Globus pallidus (tissue), 1 donor: Measurements from ENCODE around the gene MDGA2.
"Not testable (repeated sequence)": the region's sequence is repeated elsewhere in the genome, so short reads cannot be mapped to it uniquely, and the experiment has no call there.

Experiments
- DNase-seq: peaks from one replicate; pipeline ENCODE4 v3.0.0-alpha.2; 2015; ENCODE audit warnings: low spot score

The MDGA2 gene

DNA sequence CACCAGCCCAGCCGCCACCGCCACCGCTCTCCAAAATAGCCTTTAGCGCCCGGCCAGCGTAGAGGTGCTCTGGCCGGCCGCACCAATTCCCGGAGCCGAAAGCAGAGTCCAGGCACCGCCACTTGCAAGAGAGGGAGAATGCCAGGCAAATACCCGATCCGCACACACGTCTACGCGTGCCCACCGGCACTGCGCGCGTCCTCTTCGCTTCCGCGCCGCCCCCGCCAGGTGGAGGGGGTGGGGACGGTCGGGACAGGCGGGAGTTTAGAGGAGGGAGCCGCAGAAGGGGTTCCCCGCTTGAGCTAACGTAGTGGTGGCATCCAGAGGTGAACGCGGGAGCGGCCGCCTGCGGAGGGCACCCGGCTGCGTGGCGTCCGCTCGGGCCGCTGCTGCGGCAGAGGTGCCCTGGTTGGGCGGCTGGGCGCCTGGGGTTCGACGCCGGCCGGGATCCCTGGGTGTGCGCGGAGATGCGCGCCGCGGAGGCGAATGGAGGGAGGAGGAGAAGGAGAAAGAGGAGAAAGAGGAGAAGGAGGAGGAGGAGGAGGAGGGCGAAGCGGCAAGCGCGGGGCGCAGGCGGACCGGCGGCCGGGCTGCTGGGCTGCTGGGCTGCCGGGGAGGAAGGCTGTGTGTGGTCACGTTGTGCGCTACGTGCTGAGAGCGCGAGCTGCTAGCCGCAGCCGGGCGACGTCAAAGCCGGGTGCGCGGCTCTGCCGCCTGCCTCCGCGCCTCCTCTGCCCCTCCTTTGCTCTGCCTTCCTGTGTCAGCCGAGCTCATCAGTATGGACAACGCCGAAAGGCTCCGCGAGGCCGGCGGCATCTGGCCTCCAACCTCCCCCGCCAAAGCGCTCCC, at the start of gene MDGA2:
Gene MDGA2, minus strand, starts transcription at position 140 of the 849 bp plus-strand sequence.
- no peak for DNase-seq

DNA sequence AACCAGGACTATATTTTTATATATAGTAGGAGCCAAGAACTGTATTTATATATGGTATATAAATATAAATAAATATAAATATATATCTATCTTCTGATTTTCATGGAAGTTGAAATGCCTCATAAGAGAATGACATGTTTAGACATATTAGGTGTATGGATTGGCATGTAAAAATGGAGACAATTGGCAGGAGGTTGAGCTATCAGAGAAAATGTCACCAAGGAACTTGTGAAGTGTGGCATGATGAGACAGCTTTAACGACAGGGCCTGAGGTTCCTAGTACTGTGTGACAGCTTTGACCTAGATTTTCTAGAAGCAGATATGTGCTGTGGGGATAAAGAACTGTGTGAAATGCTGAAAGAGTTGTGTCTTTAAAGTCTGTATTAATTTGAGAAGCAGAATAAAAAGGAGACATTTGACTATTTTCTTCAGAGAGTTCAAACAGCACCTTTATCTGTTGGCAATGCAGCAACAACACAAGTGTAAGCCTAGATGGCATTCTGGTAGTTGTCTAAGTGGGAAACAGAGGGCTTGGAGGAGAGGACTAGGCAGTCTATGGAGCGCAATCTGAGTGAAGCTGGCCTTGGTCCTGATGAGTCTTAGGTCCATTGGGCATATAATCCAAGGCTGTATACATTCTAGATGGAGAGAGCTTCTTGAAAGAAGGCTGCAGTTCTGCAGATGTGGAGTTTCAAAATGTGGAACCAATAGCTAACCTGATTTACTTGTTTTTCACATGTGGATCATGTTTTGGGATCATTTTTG, 47.7 kb upstream of the MDGA2 start:
- no peak for DNase-seq

DNA sequence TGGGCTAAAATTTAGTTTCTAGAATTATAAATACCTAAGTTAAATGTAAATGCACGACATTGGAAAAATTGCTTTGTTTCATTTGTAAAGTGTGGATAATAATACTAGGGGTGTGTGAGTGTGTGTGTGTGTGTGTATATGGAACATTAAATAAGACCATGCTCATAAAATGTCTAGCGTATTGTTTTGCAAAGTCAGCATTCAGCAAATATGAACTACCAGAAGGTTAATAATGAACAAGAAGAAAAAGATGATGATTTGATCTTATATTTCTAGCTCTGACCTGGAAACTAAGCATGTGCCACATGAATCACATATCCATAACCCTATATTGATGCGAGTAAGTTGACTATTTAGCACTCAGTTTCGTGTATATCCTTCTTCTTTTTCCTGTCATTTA, 44.9 kb upstream of the MDGA2 start:
- DNase-seq: no peak

DNA sequence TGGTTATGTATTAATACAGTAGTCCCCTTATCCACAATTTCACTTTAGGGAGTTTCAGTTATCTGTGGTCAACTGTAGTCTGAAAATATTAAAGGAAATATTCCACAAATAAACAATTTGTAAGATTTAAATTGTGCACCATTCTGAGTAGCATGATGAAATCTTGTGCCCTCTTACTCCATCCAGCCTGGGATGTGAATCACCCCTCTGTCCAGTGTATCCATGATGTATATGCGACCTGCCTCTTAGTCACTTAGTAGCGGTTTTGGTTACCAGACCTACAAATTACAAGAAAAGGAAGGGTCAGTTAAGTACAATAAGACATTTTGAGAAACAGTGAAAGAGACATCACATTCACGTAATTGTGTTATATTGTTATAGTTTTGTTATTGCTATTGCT, 39.9 kb upstream of the MDGA2 start:
- DNase-seq: no peak

DNA sequence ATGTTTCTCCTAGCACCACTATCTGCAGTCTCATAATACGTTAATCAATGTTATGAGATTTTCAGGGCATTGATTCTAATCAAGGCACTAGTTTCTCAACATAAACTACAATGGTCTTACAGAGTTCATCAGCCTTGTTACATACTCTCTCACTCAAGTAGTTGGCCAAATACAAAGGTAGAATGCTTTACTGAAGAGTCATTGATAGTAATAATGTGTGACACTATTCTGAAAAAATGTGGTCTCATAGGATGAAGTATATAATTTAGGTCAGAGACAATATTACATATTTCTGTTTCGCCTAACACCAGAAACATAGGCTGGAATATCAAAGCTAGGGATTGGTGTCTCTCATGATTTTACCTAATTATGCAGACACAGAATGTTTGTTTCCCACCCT, 35.2 kb upstream of the MDGA2 start:
- DNase-seq: no peak

DNA sequence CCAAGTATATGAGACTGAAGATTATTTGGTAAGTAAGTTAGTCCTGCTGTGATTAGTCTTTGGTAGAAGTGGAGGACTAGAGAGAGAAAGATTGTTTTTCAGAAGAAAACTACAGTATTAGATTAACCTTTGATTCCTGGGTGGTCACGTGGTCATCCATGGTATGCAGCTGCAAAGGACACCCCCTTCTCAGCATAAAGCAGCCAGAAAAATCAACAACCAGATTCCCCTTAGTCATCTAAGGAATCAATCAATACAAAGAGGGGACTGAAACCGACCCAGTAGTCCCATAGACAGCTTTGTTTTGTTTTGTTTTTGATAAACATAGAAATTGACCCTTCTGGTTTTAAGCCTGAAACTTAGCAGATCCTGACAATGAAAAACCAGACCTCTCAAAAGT, 30.3 kb upstream of the MDGA2 start:
- no peak for DNase-seq

DNA sequence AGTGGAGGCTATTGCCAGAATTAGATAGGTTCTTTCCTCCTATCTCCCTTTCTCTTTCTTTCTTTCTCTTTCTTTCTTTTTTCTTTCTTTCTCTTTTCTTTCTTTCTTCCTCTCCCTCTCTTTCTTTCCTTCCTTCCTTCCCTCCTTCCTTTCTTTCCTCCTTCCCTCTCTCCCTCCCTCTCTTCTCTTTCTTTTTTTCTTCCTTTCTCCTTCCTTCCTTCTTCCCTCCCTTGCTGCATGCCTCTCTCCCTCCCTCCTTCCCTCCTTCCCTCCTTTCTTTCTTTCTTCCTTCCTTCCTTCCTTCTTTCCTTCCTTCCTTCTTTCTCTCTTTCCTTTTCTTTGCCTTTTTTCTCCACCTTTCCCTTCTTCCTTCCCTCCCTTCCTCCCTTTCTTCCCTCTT, 16.4 kb upstream of the MDGA2 start:
- no peak for DNase-seq

DNA sequence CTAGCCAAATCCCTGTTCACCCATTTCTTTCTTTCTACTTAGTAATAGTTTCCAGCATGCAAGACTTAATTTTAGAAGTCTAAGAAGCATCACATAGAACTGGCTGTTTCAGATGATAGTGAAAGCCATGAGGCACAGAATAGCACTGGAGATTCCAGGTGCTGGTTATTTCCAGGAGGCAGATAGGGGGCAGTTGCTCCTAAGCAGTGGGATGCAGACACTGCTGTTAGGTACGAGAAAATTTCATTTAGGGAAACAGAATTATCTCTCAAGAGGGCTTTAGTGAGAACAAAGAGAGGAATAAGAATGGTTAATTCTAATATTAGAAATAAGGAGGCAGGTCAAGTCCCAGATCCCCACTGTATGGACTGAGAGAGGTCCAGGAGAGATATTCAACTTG, 3.6 kb upstream of the MDGA2 start:
- no peak for DNase-seq

DNA sequence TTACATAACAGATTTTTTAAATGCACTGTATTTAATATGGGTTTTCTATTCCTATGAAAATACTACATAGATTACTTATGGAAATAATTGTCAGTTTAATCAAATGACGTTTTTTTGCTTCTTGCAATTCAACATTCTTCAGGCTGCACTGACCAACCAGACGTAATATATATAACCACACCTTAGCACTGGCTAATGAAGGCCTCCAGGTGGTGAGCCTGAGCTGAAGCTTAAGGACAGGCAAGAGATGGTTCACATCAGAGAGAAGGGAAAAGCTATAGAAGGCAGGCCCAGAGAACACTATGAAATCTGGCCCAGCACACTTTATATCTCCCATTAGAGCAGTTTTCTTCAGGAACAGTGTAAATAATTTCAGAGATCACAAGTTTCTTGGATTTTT, 2.8 kb upstream of the MDGA2 start:
- no peak for DNase-seq

DNA sequence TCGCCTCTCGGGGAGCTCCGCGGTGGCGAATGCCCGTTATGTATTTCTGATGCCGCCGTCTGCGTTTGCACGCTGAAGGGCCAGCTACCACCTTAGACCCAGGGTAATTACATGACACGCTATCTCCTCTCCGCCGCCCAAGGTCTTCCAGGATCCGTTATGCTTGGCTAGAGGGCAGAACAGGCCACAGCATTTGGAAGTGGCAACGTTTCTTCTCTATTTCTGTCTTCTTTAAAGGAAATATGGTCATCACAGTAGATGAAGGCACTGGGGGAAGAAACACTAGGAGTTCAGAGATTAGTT, 861 bp upstream of the MDGA2 start:
- no peak for DNase-seq

DNA sequence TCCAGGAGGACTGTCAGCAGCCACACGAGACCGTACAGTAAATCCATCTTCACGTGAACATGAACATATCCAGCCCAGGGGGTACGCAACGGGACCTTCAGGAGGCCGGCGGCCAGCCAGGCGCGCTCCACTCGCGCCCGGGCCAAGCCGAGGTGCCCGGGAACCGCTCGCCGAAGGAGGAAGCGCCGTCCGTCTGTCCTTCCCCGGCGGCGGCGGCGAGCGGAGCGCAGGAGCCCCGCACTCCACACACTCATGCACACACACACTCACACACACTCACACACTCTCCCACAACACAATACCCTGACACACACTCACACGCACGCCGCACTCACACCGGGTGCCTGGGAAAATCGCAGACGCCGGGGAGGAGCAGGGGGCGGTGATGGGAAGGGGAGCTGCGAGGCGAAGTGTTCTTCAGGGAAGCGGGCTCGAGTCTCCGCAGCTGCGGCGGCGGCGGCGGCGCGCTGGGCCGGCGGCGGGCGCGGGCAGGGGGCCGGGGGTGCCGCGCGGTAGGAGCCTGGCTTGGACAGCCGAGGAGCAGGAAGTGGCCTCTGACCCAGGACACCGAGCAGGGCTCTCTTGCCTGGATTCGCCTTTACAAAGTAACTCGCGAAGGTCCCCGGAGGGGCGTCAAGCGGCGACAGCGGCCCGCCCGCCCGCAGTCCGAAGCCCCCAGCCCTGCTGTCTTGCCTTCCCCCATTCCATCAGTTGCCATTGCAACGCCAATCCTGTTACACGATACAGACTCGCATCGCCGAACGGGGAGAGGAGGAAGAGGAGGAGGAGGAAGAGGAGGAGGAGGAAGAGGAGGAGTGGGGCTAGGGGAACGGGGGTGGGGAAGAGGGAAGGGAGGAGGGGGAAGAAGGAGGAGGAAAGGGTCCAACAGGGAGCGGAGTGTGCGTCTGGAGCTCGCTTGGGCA, 601 bp downstream of the MDGA2 start:
- DNase-seq: no peak

DNA sequence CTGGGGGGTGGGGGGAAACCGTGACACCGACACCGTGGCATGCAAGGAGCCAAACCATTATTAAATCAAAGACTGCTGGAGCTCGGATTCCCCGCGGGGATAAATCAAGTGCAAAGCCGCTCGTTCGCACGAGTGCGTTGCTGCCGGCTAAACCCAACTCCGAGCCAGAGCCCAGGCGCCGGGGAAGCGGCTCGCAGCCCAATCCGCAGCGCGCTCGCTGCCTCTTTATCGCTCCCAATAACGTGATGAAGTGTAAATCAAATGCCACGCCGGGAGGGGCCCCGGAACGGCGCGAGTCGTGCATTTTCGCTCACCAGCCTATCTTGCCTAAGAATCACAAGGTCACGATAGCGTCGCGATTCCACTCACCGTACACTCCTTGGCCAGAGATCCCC, 1.3 kb downstream of the MDGA2 start:
- no peak for DNase-seq

DNA sequence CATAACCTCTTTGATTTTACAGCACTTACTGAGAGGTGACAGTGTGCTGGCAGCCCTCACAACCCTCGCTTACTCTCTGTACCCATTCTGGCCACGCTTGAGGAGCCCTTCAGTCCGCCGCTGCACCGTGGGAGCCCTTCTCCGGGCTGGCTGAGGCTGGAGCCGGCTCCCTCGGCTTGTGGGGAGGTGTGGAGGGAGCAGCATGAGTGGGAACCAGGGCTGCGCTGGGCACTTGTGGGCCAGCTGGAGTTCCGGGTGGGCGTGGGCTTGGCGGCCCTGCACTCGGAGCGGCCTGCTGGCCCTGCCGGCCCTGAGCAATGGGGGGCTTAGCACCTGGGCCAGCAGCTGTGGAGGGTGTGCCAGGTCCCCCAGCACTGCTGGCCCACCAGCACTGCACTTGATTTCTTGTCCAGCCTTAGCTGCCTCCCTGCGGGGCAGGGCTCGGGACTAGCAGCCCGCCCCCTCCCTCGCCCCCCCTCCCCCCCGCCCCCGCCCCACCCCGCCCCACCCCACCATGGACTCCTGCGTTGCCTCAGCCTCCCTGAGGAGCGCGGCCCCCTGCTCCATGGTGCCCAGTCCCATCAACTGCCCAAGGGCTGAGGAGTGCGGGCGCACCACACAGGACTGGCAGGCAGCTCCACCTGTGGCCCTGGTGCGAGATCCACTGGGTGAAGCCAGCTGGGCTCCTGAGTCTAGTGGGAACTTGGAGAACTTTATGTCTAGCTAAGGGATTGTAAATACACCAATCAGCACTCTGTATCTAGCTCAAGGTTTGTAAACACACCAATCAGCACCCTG, 9.9 kb downstream of the MDGA2 start:
- no peak for DNase-seq

DNA sequence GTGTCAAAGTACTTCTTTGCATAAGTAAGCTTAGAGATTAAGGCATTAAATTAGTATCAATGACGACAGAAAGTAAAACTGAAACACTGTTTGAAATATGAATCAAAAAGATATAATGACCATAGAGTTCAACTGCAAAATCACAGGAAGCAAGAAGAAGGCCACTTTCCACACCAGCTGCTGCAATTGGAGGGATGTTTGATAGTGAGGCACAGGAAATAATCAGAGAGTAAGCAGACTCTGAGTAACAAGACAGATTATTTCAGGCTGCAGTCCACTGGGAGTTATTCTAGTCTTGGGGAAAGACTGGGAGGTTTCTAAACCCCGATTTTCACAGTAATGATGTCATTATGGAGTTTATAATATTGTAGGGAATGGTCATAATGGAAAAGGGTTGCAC, 12.9 kb downstream of the MDGA2 start:
- no peak for DNase-seq

DNA sequence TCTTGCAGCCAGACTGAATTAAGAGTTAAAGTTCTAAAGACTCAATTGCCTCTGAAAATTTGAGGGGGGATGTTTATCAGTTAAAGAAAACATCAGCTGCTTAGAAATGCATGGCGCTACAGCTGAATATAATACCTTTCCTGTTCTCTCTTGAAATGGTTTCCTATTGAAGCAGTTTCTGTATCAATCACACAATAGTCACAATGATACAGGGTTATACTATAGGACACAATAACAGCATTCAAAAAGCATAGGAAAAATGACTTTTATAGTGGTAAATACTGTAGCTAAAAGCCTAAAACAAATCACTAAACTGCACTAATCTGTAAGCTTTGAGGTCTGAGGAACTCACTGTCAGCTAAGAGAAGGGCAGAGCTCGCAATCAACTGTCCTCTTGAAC, 15.2 kb downstream of the MDGA2 start:
- DNase-seq: no peak

DNA sequence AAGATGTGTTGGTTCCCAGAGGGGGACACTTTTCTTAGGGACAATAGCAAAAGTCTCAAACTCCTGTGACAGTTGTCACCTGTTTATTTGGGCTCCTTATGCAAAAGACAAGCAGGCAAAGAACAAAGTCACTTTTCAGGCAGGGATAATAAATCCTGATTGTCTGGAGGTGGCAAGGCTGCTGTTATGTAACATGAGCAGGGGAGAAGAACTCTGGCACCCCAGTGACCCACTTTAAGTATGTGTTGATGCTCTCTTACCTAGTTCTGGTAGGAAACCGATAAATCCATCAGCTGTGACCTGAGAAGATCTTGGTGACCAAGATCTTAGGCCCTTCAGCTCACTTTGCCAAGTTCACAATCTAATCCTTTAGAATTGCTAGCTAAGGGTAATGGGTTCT, 17.4 kb downstream of the MDGA2 start:
- no peak for DNase-seq

DNA sequence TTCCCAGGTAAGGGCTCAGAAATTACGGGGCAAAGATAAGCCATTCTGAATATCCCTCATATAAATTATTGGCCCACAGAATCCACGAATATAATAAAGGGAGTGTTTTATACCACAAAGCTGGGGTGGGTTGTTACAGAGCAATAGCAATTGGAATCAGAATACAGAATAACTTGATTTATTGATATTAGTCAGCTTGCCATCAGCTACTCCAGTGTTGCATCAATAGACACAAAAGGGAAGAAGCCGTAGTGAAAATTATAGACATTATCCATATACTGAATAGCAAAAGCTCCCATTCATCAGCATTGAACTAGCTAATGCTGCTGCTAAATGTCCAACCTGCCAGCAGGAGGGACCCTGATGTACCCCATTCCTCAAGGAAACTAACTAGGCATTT, 18.3 kb downstream of the MDGA2 start:
- no peak for DNase-seq

DNA sequence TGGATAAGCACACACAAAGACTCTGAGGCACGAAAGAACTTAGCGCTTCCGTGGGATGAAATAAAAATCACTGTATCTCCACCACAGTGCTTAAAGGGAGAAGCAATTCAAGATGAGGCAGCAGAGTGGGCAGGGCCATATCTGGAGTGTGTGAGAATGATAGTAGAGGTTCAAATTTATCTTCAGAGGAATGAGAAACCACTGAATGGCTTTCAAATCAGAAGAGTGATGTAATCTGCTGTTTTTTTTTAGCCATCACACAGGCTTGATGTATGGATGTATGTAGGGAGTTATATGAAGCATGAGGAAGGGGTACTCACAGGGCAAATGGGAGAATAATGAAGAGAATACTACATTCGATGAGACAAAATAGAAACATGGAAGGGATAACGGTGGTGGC, 24.1 kb downstream of the MDGA2 start:
- DNase-seq: no peak

DNA sequence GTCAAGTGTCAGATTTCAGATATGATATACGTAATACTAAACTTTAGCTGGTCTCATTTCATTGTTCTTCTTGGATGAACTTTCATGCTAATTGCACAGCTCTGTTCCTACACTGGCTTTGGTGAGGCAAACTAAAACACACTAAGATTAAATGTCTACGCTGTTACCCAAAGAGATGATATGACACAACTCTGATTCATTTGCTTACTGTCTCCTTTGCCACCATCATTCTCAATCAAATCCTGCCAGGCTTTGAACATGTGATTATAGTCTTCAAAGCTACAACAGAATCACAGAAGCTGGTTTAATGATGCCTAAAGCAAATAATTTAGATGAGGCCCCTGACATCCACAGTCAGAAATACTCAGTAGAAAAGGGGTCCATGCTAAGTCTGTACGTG, 37.7 kb downstream of the MDGA2 start:
- DNase-seq: no peak

DNA sequence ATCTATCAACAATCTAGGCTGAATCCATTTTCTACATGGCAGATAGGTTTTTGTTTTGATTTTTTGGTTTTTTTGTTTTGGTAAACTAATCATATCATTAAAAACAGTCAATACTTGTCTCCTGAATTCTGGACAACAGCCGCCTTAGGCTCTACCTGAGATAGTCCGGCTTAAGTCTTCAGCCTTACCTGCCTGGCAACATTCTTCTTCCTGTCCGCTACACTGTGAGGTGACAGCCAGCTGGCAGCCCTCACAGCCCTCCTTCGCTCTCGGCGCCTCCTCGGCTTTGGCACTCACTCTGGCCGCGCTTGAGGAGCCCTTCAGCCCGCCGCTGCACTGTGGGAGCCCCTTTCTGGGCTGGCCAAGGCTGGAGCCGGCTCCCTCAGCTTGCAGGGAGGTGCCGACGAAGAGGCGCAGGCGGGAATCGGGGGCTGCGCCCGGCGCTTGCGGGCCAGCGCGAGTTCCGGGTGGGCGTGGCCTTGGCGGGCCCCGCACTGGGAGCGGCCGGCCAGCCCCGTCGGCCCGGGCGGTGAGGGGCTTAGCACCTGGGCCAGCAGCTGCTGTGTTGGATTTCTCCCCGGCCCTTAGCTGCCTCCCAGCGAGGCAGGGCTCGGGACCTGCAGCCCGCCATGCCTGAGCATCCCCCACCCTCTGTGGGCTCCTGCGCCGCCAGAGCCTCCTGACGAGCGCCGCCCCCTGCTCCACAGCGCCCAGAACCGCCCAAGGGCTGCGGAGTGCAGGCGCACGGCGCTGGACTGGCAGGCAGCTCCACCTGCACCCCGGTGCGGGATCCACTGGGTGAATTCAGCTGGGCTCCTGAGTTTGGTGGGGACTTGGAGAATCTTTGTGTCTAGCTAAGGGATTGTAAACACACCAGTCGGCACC, 49.0 kb downstream of the MDGA2 start:
- no peak for DNase-seq

DNA sequence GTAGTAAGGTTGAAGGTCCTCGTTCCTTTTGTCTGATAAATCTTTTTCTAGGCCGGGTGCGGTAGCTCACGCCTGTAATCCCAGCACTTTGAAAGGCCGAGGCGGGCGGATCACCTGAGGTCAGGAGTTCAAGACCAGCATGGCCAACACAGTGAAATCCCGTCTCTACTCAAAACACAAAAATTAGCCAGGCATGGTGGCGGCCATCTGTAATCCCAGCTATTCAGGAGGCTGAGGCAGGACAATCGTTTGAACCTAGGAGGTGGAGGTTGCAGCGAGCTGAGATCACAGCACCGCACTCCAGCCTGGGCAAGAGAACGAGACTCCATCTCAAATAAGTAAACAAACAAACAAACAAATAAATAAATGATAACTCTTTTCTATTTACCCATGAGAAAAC, 51.3 kb downstream of the MDGA2 start:
- DNase-seq: not testable (repeated sequence)
